Retinal pigment epithelial cell (primary cell): Measurements from ENCODE around the gene ZNF385B.

Source experiments
- DNase-seq: peaks from one replicate; pipeline ENCODE4 v3.0.0-alpha.2; 2010; ENCODE audit warnings: low read depth
- H3K4me3 ChIP-seq: 2 replicates; pipeline ENCODE4 v1.5.1; 2011; ENCODE audit warnings: mild to moderate bottlenecking, low read length, control low read depth, moderate library complexity
- CTCF ChIP-seq: conservative IDR thresholded peaks from 2 replicates; pipeline ENCODE4 v1.5.1; 2011; ENCODE audit warnings: low read depth, low read length, control low read depth, inconsistent platforms

Gene ZNF385B

DNA sequence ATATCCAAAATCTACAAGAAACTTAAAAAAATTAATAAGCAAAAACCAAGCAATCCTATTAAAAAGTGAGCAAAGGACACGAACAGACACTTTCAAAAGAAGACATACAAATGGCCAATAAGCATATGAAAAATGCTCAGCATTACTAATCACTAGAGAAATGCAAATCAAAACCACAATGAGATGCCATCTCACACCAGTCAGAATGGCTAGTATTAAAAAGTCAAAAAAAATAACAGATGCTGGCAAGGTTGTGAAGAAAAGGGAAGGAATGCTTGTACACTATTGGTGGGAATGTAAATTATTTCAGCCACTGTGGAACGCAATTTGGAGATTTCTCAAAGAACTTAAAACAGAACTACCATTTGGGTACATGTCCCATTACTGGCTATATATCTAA, 467.9 kb downstream of the ZNF385B start:
- no peak overlapping the region for H3K4me3 ChIP-seq
- TF ChIP-seq CTCF, result no peak
- no peak for DNase-seq
